GM12874 (cell line): Measurements from ENCODE around the gene LAMA5.

ENCODE experiments used
- TF ChIP-seq, protein P1 (sequence below): IDR thresholded peaks from 2 replicates; pipeline ENCODE4 v1.5.1; 2011; ENCODE audit warnings: low read depth, mild to moderate bottlenecking, control low read depth, low read length, moderate library complexity; ENCODE audit not compliant: insufficient read depth

LAMA5 gene

DNA sequence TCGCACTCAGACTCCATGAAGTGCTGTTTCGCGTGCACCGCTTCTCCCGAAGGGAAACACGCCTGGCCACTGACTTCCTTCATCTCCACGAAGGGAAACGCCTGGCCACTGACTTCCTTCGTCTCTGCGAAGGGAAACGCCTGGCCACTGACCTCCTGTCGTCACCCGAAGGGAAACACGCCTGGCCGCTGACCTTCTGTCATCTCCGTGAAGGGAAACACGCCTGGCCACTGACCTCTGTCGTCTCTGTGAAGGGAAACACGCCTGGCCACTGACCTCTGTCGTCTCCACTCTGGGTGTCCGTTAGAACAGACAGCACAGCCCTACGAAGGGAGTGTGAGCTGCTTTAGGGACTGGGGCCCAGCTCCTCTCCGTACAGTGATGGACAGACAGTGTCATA, 81.4 kb downstream of the LAMA5 start:
- TF ChIP-seq, protein P1, sequence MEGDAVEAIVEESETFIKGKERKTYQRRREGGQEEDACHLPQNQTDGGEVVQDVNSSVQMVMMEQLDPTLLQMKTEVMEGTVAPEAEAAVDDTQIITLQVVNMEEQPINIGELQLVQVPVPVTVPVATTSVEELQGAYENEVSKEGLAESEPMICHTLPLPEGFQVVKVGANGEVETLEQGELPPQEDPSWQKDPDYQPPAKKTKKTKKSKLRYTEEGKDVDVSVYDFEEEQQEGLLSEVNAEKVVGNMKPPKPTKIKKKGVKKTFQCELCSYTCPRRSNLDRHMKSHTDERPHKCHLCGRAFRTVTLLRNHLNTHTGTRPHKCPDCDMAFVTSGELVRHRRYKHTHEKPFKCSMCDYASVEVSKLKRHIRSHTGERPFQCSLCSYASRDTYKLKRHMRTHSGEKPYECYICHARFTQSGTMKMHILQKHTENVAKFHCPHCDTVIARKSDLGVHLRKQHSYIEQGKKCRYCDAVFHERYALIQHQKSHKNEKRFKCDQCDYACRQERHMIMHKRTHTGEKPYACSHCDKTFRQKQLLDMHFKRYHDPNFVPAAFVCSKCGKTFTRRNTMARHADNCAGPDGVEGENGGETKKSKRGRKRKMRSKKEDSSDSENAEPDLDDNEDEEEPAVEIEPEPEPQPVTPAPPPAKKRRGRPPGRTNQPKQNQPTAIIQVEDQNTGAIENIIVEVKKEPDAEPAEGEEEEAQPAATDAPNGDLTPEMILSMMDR, result no peak

DNA sequence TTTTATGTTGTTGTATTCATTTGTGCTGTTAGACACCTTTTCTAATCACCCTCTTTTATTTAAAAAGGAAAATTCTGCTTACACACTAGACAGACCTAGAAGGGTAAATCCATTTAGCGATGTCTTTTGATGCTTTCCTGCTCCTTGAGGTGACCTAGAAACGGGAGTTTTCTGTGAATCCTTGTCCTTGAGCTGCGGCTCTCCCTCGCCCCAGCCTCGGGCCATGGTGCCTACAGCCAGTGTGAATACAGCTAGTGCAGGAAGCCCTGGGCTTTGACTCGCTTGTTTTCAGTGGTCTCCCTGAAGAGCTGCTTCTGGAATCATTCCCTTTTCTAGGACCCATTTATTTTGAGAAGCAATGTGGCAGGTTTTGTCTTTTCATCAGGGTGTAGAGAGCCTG, 82.0 kb downstream of the LAMA5 start:
- TF ChIP-seq, protein P1, result no peak

DNA sequence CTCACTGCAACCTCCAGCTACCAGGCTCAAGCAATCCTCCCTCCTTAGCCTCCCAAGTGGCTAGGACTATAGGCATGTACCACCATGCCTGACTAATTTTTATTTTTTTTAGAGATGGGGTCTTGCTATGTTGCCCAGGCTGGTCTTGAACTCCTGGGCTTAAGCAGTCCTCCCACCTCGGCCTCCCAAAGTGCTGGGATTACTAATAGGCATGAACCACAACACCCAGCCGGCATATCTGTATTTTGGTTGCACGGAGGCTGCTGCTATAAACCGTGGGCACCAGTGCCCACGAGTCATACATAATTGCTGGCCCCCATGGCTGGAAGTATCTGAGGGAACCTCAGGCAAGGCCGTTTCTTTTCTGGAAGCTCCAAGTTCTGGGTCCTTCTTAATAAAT, 82.7 kb downstream of the LAMA5 start:
- TF ChIP-seq, protein P1, result no peak

DNA sequence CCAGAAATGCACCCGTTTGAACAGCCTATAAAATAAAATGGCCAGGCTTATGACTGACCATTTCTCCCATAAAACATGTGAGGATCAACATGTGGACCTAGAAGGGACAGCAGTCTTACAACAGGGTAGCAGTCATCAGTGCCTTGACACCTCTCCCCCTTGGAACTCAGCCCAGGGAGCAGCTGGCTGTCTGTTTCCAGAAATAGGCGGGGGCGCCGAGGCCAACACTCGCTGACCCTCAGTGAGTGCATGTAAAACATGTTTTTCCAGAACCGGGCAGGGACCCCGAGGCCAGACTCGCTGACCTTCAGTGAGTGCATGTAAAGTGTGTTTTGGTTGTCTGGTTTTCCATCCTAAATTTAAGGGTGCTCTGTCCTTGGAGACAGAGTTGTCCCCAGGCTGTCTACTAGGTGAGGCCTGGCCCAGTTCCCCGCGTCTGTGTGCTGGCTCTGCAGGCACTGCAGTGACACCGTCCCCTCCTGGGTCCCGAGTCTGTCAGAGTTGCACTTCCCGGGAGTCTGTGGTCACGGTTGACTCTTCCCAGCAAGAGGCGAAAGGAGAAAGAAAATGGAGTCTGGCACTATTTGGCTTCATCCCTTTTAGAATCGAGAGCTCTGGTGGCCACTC, 84.1 kb downstream of the LAMA5 start:
- TF ChIP-seq, protein P1, result no peak

DNA sequence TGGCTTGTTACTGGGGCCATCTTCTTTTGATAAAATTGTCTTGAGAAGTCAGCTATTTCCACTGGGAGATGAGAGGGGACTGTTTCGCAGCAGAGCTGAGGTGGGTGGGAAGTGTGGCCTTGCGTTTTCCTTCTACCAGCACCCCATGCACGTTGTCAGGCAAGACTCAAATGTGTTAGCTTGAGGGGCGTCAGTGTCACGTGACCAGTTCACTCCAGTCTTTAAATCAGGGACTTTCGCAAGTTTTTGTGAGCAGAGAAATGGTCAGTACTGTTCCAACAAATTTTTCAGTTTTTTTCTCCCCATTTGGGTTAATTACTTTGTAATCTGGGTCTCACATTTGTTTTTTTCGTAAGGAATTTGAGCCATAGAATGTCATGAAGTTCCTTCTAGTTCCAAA, 85.0 kb downstream of the LAMA5 start:
- TF ChIP-seq, protein P1, result no peak

DNA sequence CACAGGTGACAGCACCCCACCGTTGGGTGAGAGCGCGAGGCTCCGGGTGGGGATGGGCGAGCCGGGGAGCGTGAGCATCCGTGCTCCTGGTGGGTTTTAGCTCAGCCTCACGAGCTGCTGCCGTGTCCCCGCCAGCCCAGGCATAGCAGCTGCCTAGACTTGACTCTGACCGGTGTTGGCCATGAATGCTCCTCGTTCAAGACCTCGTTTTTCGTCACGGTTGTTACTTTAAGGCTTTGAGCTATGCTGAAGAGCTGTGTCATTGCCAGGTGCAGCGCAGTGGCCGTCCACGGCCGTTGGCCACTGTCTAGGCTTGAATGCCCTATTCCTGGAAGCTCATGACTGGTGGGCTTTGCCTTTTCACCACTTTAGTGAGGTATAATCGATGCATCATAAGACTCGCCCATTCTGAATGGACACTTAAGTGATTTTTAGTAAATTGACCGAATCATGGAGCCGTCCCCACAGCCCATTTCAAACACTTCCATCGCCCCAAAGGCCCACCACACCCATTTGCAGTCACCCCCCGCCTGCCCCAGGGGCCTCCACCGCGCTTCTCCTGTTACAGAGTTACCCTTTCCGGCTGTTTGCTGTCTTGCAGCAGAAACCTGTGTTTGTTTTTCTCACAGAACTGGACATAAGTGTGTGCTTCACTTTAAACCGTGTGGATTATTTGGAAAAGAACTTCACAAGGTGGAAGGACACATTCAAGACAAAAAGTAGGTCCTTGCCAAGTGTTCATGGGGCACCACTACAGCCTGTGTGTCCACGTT, 85.8 kb downstream of the LAMA5 start:
- TF ChIP-seq, protein P1, result no peak

DNA sequence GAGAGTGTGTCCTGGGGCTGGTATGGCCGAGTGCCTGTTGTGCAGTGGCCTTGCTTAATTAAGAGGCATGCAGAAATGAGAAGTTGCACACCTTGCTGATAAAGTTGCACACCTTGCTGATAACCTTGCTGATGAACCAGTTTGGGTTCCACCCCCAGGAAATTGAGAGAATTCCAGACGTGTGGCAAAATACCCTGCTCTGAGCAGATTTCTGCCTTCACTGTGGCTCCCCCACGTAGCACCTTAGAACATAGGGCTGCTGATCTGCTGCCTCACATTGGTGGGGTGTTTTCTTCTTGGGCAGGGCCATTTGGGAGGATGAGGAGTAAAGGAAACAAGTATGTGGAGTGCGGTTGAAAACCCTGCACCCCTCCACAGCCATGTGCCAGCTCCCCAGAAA, 86.8 kb downstream of the LAMA5 start:
- TF ChIP-seq, protein P1, result no peak
